NCI-H524 treated with DMSO at 0.1 percent for 48 hours (cell line): ENCODE data around the gene TRIM33.
"Not testable (repeated sequence)": the region's sequence is repeated elsewhere in the genome, so short reads cannot be mapped to it uniquely, and the experiment has no call there.

ENCODE experiments used
- DNase-seq: peaks from one replicate; lab custom pipeline; 2025; lab: John Stamatoyannopoulos, UW

Gene TRIM33

GRCh38 chr1:114466334-114467014 lies 44.5 kb downstream of the TRIM33 start:
- DNase-seq, result no peak

- DNase-seq, result no peak
These were observed 48.0 kb downstream of the TRIM33 start for GRCh38 chr1:114462963-114463362.

GRCh38 chr1:114462341-114462740 lies 48.7 kb downstream of the TRIM33 start:
- DNase-seq, result no peak

- no peak for DNase-seq
These were observed 52.7 kb downstream of the TRIM33 start for GRCh38 chr1:114458237-114458777.

- DNase-seq, result no peak
These were observed 53.2 kb downstream of the TRIM33 start for GRCh38 chr1:114457675-114458236.

- DNase-seq, result no peak
These were observed 54.4 kb downstream of the TRIM33 start for GRCh38 chr1:114456586-114456985.

GRCh38 chr1:114455102-114455785 lies 55.8 kb downstream of the TRIM33 start:
- no peak for DNase-seq

- no peak for DNase-seq
These were observed 56.5 kb downstream of the TRIM33 start for GRCh38 chr1:114454539-114454938.

- no peak for DNase-seq
These were observed 57.6 kb downstream of the TRIM33 start for GRCh38 chr1:114453361-114453784.

GRCh38 chr1:114448370-114449036 lies 62.5 kb downstream of the TRIM33 start:
- no peak for DNase-seq

GRCh38 chr1:114446198-114446597 lies 64.8 kb downstream of the TRIM33 start:
- DNase-seq, result no peak

GRCh38 chr1:114443226-114443625 lies 67.8 kb downstream of the TRIM33 start:
- DNase-seq, result not testable (repeated sequence)

- no peak for DNase-seq
These were observed 69.7 kb downstream of the TRIM33 start for GRCh38 chr1:114441332-114441731.

- DNase-seq, result no peak
These were observed 71.6 kb downstream of the TRIM33 start for GRCh38 chr1:114439369-114439768.

- DNase-seq, result no peak
These were observed 73.2 kb downstream of the TRIM33 start for GRCh38 chr1:114437812-114438211.

GRCh38 chr1:114436799-114437198 lies 74.2 kb downstream of the TRIM33 start:
- DNase-seq, result no peak

GRCh38 chr1:114435088-114435715 lies 75.8 kb downstream of the TRIM33 start:
- DNase-seq, result no peak

- no peak for DNase-seq
These were observed 80.0 kb downstream of the TRIM33 start for GRCh38 chr1:114431026-114431425.

- DNase-seq, result no peak
These were observed 82.8 kb downstream of the TRIM33 start for GRCh38 chr1:114428083-114428754.

- no peak for DNase-seq
These were observed 83.4 kb downstream of the TRIM33 start for GRCh38 chr1:114427612-114428011.

GRCh38 chr1:114423455-114423854 lies 87.5 kb downstream of the TRIM33 start:
- no peak for DNase-seq
